ENCODE measurements around the gene EEF2.

DNA sequence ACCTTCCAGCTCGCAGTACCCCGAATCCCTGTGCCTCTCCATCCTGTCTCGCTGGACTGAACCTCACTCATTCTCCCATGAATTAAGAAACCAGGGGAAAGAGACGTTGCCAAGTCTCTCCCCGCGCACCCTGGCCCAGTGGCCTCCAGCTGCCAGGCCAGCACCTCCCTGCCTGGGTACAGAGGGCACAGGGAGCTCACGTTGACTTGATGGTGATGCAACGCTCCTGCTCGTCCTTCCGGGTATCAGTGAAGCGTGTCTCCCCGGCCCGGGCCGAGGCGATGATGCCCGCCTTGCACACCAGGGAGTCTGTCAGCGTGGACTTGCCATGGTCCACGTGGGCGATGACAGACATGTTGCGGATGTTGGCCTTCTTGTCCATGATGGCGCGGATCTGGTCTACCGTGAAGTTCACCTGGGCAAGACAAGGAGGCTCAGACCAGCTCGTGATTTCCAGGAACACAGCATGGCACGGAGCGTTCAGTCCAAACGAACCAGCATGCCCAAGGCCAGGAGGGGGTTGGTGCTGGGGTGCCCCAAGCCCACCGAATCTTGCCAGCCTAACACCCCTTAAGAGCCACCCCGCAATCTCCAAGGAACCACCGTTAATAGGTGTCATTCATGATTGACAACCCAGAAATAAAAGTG is 1.2 kb downstream of the EEF2 start:
- TF ChIP-seq, protein P1, sequence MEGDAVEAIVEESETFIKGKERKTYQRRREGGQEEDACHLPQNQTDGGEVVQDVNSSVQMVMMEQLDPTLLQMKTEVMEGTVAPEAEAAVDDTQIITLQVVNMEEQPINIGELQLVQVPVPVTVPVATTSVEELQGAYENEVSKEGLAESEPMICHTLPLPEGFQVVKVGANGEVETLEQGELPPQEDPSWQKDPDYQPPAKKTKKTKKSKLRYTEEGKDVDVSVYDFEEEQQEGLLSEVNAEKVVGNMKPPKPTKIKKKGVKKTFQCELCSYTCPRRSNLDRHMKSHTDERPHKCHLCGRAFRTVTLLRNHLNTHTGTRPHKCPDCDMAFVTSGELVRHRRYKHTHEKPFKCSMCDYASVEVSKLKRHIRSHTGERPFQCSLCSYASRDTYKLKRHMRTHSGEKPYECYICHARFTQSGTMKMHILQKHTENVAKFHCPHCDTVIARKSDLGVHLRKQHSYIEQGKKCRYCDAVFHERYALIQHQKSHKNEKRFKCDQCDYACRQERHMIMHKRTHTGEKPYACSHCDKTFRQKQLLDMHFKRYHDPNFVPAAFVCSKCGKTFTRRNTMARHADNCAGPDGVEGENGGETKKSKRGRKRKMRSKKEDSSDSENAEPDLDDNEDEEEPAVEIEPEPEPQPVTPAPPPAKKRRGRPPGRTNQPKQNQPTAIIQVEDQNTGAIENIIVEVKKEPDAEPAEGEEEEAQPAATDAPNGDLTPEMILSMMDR (conservative IDR thresholded peaks at IDR 0.05; ENCODE audit: low read length) = no peak
- no peak for TF ChIP-seq EZH2phosphoT487 (IDR thresholded peaks at IDR 0.05; ENCODE audit: borderline replicate concordance)

All from Loucy (cell line).